Measurements from ENCODE around the gene SREK1.

Gene SREK1

DNA sequence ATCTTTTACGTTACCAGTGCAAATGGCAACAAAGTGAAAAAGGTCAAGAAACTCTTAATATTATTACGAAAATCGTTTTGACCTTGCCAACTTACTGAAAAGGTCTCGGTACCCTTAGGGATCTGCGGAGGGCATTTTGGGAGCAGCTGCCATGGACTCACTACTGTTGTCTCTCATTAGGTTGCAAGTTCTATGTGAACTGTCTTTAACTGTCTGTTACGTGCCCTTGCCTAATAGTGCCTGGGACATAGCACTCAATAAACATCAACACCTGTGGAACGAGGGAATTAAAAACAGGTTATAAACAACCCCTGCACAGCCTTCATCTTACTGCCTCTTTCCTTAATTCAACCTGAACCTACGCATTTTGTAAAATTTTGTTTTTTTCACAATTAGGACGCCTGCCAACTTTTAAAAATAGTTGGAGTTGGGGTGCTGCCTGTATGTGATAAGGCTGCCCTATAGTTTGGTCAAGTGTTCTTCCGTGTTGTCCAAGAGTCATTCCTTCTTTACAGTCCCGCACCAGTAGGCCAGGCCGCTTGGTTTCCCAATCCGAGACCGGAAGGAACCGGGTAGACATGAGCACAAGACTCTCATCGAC lies 527 bp upstream of the SREK1 start:
- FAIRE-seq (no peak), DNase-seq (ENCODE audit: insufficient read length, low spot score) (no peak)
- no peak for TF ChIP-seq POLR2A (IDR thresholded peaks at IDR 0.05; ENCODE audit: low read depth, low read length)

DNA sequence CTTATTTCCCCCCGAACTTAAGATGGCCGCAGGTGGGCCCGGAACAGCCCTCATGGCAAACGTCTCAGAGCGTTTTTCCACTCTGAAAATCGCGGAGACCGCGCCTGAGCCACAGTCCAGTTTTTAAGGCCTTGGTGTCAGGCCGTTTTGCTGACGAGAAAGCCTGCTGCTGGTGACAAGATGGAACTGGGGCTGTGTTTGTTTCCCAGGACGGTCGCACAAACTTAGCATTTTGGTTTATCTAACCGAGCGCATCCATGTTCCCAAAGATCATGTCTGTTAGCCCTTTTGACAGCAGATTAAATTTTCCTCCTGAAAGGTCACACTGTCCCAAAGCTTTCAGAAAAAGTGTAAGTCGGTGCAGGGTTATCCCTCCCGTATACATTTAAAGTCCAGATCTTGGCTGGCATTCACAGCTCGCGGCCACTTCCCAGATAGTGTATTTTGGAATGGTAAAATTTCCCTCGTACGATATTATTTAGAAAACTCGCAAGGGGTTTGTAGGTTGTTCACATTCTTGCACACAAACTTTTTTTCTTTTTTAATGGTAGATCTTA lies 812 bp downstream of the SREK1 start:
- TF ChIP-seq POLR2A (IDR thresholded peaks at IDR 0.05; ENCODE audit: low read depth, low read length) = no peak
- DNase-seq (ENCODE audit: insufficient read length, low spot score) (no peak), FAIRE-seq (peak; percentile 48)

- FAIRE-seq = no peak
- TF ChIP-seq POLR2A (IDR thresholded peaks at IDR 0.05; ENCODE audit: low read depth, low read length) = no peak
- DNase-seq (ENCODE audit: insufficient read length, low spot score) = no peak
Observed at GRCh38 chr5:66145737-66146136, 1.6 kb downstream of the SREK1 start.

- no peak for TF ChIP-seq POLR2A (IDR thresholded peaks at IDR 0.05; ENCODE audit: low read depth, low read length)
- DNase-seq (ENCODE audit: insufficient read length, low spot score) (no peak), FAIRE-seq (no peak)
Observed at GRCh38 chr5:66149950-66150349, 5.8 kb downstream of the SREK1 start.

GRCh38 chr5:66151030-66151429 lies 6.9 kb downstream of the SREK1 start:
- no peak for TF ChIP-seq POLR2A (IDR thresholded peaks at IDR 0.05; ENCODE audit: low read depth, low read length)
- FAIRE-seq (no peak), DNase-seq (ENCODE audit: insufficient read length, low spot score) (no peak)

DNA sequence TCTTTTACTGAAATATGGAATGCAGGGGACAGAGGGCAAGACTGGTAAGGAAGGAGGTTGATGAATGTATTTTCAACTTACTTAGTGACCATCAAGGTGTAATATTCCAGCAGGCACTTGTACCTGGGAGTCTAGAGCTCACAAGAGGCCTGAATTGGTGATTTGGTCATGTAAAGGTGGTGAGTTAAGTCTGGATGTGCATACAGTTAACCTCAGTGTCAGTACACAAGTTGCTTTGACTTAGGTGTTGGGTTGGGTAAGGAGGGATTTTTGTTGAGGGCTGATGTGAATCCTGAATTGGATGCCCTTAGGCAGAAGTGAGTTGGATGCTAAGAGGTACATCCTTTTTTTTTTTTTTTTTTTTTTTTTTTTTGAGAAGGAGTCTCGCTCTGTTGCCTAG lies 7.4 kb downstream of the SREK1 start:
- DNase-seq (ENCODE audit: insufficient read length, low spot score) (no peak), FAIRE-seq (no peak)
- no peak for TF ChIP-seq POLR2A (IDR thresholded peaks at IDR 0.05; ENCODE audit: low read depth, low read length)

GRCh38 chr5:66157046-66157445 lies 12.9 kb downstream of the SREK1 start:
- DNase-seq (ENCODE audit: insufficient read length, low spot score) (no peak), FAIRE-seq (no peak)
- TF ChIP-seq POLR2A (IDR thresholded peaks at IDR 0.05; ENCODE audit: low read depth, low read length) = no peak

DNA sequence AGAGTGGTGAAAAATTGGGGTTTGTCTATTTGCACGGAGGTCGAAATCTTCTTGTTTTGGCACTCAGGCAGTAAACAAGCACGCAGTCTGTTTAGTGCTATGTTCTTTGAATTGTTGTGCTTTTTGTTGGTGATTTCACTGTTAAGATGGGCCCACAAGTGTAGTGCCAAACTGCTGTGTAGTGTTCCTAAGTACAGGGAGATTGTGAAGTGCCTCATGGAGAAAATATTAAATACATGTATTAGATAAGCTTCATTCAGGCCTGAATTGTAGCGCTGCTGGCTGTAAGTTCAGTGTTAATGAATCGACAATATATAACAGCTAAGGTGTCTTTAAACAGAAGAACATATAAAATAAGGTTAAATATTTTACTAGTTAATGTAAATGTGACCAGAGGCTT lies 17.3 kb downstream of the SREK1 start:
- DNase-seq (ENCODE audit: insufficient read length, low spot score) (no peak), FAIRE-seq (no peak)
- no peak for TF ChIP-seq POLR2A (IDR thresholded peaks at IDR 0.05; ENCODE audit: low read depth, low read length)

DNA sequence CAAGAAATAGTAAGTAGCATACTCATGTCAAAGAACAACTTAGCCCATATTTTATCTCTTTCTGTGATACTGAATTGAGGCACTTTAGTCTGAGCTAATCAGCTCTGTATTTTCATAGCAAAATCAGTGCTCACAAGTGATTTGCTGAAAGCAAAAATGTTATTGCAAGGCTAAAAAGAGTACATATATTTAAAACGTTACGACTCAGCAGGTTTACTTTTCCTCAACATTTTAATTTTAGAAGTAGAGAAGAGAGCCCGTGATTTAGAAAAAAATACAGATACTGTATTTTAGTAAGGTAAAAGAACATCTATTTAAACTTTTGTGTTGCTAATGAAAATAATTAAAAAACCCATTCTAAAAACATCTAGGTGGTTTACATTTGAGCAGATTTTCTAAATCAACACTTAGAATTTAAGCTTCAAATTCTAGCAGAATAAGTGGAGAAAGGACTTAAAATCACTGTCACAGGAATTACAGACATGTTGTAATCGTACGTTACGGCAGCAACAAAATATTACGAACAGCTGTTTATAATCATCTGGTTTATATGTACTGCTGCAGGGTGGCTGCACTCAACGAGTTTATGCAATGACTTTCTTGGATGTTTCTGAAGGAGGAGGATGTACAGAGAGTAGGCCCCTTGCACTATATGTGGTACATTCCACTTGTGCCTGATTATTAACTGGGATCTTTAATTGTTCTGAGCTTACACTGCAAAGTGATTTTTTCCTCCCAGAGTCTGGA lies 20.1 kb downstream of the SREK1 start:
- FAIRE-seq (no peak), DNase-seq (ENCODE audit: insufficient read length, low spot score) (no peak)
- no peak for TF ChIP-seq POLR2A (IDR thresholded peaks at IDR 0.05; ENCODE audit: low read depth, low read length)

DNA sequence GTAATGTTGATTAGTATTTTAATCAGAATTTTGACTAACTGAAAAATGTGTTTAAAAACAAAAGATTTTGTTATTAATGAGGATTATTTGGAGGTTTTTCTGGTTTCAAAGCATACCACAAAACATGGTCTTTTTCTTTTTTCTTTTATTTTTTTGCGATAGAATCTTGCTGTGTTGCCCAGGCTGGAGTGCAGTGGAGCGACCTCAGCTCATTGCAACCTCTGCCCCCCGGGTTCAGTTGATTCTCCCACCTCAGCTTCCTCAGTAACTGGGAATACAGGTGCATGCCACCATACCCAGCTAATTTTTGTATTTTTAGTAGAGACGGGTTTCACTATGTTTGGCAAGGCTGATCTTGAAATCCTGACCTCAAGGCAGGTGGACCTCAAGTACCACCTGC lies 24.1 kb downstream of the SREK1 start:
- no peak for DNase-seq (ENCODE audit: insufficient read length, low spot score)
- TF ChIP-seq POLR2A (IDR thresholded peaks at IDR 0.05; ENCODE audit: low read depth, low read length) = no peak
- FAIRE-seq = no peak

DNA sequence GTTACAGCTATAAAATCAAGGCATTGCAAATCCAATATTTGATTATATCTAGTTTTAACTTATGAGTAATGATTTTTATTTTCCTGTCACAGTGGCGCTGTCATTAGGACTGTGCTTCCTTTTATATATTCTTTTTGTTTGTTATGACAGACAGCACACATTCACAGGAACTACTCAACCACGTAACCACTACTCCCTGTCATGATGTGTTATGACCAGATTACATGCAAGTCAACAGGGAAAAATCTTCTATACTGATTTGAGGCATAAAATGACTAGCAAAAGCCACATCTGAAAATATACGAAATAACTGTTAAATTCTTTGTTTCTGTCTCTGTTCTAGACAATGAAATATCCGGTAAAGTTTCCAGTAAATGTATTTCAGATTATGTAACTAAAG lies 25.4 kb downstream of the SREK1 start:
- no peak for FAIRE-seq
- no peak for TF ChIP-seq POLR2A (IDR thresholded peaks at IDR 0.05; ENCODE audit: low read depth, low read length)

DNA sequence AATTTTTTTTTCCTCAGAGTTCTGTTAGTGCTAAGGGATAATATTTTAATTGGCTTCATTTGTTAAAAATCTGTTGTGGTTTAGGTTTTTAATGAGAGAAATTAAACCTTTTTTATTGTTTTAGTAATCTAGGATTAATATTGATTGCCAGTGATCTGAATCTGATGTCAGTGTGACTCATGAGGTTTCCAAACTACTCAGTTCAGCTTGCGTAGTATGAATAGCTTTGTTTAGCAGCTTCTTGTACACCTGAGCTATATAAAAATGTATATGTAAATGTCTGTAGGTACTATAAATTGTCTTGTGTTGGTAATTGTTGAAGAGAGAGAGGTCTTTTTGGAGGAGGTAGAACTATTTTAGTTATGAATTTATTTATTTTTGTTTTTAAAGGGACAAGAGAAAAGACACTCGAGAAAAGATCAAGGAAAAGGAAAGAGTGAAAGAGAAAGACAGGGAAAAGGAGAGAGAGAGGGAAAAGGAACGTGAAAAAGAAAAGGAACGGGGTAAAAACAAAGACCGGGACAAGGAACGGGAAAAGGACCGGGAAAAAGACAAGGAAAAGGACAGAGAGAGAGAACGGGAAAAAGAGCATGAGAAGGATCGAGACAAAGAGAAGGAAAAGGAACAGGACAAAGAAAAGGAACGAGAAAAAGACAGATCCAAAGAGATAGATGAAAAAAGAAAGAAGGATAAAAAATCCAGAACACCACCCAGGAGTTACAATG lies 26.3 kb downstream of the SREK1 start:
- FAIRE-seq (no peak), DNase-seq (ENCODE audit: insufficient read length, low spot score) (no peak)
- TF ChIP-seq POLR2A (IDR thresholded peaks at IDR 0.05; ENCODE audit: low read depth, low read length) = no peak

More for the DNA sequence above, 25.4 kb downstream of the SREK1 start:
- DNase-seq (ENCODE audit: insufficient read length, low spot score) = no peak

DNA sequence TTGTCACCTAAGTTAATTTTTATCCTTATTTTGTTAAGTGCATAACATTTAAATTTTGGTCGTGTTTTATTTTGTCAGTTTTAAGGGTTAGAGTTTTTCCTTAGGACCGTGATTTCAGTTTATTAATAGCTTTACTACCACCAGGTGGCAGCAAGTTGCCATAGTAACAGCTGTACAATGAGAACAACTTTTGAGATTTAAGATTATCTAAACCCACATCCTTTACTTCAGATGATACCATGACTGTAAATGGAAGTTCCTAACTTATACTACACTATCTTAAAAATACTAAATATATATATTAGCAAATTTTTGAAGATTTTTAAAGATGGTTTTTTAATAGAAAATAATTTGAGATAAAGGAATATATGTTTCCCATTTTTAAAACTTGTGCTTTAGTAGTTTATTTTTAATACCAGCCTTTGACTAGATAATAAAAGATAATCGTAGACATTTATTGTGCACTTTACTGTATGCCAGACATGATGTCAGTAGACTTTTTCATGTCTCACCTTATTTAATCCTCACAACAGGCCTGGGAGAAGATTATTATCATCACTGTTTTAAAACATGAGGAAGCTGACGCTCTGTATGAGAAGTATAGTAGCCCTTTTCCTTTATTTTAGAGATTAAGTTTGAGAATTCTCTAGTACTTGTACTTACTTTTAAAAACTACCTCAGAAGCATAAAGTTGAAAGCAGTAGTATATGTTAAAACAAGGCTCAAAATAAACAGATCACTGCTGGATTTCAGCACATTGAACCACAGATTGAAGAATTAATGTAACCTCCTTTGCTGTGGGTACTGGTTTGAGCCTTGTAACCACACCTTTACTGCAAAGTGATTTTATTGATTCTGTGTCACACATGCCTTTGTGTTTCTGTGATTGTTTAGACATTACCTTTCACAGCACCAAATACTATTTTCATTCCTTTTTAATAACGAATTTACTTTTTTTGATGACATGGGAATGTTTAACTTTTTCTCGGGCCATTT lies 27.5 kb downstream of the SREK1 start:
- peak; percentile 87 for FAIRE-seq
- TF ChIP-seq POLR2A (IDR thresholded peaks at IDR 0.05; ENCODE audit: low read depth, low read length) = no peak
- no peak for DNase-seq (ENCODE audit: insufficient read length, low spot score)
